NCI-H524 (cell line): ENCODE measurements around the gene LATS2.

ENCODE experiments used
- DNase-seq, 2 experiments: peaks; one replicate each; lab custom pipeline; 2025; lab: John Stamatoyannopoulos, UW

Gene LATS2

GRCh38 chr13:21061029-21061763 lies at the start of gene LATS2:
Gene LATS2 (minus strand): TSS chr13:21061586. CDS start chr13:21046026, 15,560 bp downstream.
- DNase-seq, result peak; percentile 50 to 74

- no peak for DNase-seq
Observed at GRCh38 chr13:21109168-21109567, 47.8 kb upstream of the LATS2 start.

DNA sequence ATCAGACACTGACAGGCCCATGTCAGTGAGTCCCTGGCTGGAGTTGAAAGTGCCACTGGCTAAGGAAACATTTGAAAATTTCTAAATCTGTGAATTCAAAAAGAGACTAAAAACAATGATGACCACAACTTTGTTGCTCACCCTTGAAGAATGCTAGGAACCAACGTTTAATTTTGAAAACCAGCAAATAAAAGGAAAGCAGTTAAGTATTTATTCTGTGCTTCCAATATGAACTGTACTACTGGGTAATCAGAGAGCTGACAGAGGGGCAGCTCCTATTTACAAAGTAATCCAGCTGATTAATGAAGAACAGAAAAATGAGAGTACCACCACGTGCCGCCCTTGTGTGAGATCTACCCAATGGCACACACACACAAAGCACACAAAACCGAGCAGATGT lies 44.7 kb upstream of the LATS2 start:
- peak in 1 of 2 experiments; percentile 15 for DNase-seq

- DNase-seq, result no peak
Observed at GRCh38 chr13:21104199-21105019, 43.0 kb upstream of the LATS2 start.

GRCh38 chr13:21101865-21102576 lies 40.6 kb upstream of the LATS2 start:
- DNase-seq, result no peak

- no peak for DNase-seq
Observed at GRCh38 chr13:21100994-21101757, 39.8 kb upstream of the LATS2 start.

DNA sequence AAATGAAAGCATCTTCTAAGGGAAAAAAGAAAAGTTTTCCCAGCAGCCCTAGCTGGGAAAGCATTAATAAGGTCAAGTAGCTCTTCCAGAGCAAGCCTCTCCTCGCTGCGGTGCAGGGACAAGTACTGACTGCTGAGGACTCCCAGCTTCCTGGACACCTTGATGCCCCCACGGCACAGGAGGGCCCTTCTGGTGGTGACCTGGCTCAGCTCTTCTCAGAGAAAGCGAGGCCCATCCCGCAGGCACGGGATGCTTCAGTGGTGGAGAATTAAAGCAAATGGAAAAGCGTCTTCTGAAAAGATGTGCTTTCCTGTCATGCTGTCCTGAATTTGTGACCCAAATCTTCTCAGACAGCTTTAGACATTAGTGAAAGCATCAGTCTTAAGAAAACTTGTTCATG lies 38.8 kb upstream of the LATS2 start:
- DNase-seq, result no peak

GRCh38 chr13:21095311-21095710 lies 33.9 kb upstream of the LATS2 start:
- peak in 1 of 2 experiments; percentile 25 for DNase-seq

- no peak for DNase-seq
Observed at GRCh38 chr13:21089830-21090229, 28.4 kb upstream of the LATS2 start.

DNA sequence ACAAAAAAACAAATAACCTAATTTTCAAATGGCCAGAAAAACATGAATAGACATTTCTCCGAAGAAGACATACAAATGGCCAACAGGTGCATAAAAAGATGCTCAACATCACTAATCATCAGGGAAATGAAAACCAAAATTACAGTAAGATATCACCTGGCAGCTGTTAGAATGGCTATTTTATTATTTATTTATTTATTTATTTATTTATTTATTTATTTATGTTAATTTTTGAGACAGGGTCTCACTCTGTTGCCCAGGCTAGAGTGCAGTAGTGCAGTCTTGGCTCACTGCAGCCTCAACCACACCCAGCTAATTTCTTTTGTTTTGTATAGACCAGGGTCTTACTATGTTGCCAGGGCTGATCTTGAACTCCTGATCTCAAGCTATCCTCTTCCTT lies 27.1 kb upstream of the LATS2 start:
- no peak for DNase-seq

DNA sequence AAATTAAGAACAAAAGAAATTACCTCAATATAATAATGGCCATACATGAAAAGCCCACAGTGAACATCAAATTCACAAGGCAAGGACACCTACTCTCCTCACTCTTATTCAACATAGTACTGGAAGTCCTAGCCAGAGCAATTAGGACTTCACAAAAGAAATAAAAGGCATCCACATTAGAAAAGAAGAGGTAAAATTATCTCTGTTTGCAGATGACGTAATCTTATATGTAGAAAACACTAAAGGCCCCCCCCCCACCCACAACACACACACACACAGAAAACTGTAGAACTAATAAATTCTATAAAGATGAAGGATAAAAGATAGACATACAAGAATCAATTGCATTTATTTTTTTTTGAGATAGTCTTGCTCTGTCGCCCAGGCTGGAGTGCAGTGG lies 25.5 kb upstream of the LATS2 start:
- DNase-seq, result no peak

- DNase-seq, result no peak
Observed at GRCh38 chr13:21081926-21082325, 20.5 kb upstream of the LATS2 start.

DNA sequence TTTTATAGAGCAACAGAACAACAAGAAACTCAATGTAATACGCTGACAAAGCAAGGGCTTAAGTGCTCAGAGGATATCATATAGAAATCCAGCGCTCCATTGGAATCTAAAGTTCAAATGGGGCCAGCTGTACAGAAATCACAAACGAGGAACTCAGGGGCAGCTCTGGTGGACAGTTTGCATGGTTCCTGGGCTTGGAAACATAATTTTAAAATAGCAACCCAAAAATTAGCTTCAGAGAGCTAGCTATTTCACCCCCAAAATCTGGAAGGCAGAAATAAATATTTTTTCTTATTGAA lies 19.2 kb upstream of the LATS2 start:
- no peak for DNase-seq

DNA sequence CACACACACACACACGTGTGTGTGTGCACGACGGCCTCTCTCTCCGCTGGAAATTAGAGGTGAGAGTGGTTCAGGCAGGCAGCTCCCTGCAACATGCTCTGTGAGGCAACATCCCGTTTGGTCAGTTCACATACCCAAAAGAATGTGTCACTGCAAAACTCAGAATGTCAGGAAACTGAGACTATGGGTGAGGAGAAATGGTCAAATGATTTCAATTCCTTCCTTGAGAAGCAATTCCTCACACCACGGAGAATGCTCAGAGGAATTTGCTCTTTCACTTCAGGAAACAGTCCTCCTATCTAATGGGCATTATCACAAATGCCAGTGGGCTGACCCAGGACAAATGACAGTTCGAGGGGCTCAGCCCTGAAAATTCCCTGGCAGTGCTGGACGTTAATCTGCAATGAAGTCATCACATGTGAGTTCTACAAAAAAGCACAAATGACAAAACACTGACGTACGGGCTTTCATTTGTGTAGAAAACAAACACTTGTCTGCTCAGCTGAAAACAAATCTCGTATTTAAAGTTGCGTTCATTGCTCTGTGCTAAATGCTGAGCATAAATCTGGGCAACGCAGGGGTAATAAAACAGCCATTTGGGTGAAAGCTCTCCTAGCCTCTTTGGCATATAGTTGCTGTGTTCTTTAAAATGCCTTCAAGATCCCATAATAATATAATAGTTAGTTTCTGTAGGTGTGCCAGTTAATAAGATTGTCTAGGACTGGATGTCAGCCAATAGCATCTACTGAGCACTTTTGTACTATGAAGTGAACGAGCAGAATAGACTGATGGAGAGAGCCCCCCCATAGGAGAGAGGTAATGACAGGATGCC lies 18.6 kb upstream of the LATS2 start:
- no peak for DNase-seq

DNA sequence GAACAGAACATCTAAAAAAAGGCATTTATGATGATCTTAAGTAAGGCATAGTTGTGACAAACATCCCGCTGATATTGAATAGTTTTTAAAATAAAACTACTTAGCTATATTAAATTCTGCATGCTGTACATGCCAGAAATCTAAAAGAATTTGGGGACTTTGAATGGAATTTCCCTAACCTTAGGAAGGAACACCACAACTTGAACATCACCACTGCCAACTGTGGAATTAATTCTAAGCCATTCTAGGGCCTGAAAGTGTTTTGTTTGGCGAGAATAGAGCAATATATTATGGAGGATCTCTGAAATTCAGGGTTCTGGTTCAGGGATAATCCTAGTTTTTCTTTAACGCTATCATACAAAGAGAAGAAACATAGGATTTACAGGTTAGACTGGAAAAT lies 17.8 kb upstream of the LATS2 start:
- DNase-seq, result no peak

DNA sequence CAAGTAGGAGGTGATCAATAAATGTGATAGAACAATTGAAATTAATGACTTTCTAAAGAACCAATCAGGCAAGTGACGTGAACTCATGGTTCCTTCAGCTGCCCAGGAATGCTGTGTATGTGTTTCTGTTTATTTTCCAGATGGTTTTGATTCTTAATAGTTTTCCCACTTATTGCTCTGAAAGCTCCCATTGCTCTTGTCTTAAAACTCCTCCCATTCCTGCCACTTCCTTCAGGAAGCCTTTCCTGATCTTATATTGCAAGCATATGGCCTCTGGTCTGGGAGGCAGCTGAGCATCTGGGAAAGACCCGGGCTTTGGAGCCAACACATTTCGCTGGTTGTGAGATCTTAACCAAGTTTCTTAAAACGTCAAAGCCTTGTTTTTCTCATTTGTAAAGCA lies 17.1 kb upstream of the LATS2 start:
- DNase-seq, result peak in 1 of 2 experiments; percentile 30

GRCh38 chr13:21077788-21078353 lies 16.5 kb upstream of the LATS2 start:
- no peak for DNase-seq

DNA sequence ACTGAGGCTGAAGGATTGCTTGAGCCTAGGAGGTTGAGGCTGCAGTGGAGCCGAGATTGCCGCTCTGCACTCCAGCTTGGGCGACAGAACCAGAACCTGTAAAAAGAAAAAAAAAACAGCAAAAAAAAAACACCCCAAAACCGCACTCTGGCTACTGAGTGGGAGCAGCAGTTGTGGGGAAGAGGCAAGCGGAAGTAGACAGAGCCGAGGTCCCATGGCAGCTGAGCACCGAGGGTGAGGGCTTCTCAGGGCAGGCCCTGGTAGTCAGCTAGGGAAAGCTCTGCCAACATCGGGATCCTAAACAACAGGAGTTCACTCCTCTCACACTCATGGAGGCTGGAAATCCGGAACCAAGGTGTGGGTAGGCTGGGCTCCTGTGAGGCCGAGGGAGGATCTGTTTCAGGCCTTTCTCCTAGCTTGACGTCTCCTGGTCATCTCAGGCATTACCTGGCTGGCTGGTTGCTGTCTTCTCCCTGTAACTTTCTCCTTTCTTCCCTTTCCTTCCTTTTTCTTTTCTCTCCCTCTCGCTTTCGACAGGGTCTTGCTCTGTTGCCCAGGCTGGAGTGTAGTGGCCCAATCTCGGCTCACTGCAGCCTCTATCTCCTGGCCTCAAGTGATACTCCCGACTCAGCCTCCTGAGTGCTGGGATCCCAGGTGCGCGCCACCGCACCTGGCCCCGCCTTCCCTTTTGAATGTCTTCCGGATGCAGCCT lies 15.8 kb upstream of the LATS2 start:
- no peak for DNase-seq

DNA sequence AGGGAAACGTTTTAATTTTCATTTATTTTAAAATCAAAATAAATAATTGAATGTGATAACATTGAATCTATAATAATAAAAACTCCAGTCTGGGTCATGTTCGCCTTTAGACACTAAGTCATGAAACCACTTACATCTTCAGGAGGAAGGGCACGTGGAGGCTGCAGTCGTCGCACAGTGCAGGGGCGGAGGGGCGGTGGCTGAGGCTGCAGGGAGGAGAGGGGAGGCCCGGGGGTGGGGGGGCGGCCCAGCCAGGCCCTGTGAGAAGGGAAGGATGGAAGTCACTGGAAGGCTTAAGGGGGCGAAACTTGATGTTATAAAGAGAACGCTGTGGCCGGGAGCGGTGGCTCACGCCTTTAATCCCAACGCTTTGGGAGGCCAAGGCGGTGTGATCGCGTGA lies 14.9 kb upstream of the LATS2 start:
- no peak for DNase-seq
